ENCODE data around the gene ARID5B. TPM values are rescaled to one million over a fixed set of nuclear protein-coding genes. Genes with fewer than 3 reads are reported as not detected.

The ARID5B gene
- total and polyA plus RNA-seq, 2 experiments from 2014 or later = 1.3 to 1.6 TPM

DNA sequence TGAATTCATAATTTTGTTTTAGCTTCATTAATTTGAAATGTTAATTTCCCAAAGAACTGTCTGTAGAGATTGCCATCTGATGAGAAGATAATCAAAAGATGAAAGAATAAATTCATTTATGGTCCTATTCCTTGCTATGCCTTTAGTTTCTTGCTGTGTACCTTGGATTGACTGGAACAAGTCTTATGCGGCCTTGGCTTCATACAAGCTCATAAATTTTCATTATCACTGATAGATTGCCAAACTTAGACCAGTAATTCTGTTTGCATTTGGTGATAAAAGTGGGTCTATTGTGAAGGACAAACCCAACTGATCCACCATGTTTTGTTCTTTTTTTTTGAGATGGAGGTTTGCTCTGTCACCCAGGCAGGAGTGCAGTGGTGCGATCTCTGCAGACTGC lies 48.2 kb downstream of the ARID5B start:
- H3K36me3 Mint-ChIP-seq (ENCODE audit: low read depth) = no peaks in the 10 kb centered on the region
- no peaks in the 10 kb centered on the region for H3K4me1 ChIP-seq (ENCODE audit: insufficient read depth)
- no peaks in the 10 kb centered on the region for H3K4me1 Mint-ChIP-seq
- no peaks in the 10 kb centered on the region for H3K9me2 ChIP-seq (ENCODE audit: insufficient read depth)
- peaks cover 2% of the 10 kb centered on the region for H3K27me3 Mint-ChIP-seq (ENCODE audit: insufficient read depth, low read depth, poor library complexity)
- no peak overlapping the region for H3K27ac ChIP-seq (ENCODE audit: low read depth)
- no peaks in the 10 kb centered on the region for H4K20me1 ChIP-seq (replicated peaks; ENCODE audit: insufficient read depth)
- no peaks in the 10 kb centered on the region for H3K27me3 ChIP-seq (ENCODE audit: insufficient read depth)
- no peak overlapping the region for H2AFZ ChIP-seq
- TF ChIP-seq, protein P1, sequence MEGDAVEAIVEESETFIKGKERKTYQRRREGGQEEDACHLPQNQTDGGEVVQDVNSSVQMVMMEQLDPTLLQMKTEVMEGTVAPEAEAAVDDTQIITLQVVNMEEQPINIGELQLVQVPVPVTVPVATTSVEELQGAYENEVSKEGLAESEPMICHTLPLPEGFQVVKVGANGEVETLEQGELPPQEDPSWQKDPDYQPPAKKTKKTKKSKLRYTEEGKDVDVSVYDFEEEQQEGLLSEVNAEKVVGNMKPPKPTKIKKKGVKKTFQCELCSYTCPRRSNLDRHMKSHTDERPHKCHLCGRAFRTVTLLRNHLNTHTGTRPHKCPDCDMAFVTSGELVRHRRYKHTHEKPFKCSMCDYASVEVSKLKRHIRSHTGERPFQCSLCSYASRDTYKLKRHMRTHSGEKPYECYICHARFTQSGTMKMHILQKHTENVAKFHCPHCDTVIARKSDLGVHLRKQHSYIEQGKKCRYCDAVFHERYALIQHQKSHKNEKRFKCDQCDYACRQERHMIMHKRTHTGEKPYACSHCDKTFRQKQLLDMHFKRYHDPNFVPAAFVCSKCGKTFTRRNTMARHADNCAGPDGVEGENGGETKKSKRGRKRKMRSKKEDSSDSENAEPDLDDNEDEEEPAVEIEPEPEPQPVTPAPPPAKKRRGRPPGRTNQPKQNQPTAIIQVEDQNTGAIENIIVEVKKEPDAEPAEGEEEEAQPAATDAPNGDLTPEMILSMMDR (conservative IDR thresholded peaks at IDR 0.05; ENCODE audit: low read depth in 2 of 2) = no peak
- TF ChIP-seq, protein P2, sequence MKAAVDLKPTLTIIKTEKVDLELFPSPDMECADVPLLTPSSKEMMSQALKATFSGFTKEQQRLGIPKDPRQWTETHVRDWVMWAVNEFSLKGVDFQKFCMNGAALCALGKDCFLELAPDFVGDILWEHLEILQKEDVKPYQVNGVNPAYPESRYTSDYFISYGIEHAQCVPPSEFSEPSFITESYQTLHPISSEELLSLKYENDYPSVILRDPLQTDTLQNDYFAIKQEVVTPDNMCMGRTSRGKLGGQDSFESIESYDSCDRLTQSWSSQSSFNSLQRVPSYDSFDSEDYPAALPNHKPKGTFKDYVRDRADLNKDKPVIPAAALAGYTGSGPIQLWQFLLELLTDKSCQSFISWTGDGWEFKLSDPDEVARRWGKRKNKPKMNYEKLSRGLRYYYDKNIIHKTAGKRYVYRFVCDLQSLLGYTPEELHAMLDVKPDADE (IDR thresholded peaks at IDR 0.05) = no peak
- TF ChIP-seq, protein P3, sequence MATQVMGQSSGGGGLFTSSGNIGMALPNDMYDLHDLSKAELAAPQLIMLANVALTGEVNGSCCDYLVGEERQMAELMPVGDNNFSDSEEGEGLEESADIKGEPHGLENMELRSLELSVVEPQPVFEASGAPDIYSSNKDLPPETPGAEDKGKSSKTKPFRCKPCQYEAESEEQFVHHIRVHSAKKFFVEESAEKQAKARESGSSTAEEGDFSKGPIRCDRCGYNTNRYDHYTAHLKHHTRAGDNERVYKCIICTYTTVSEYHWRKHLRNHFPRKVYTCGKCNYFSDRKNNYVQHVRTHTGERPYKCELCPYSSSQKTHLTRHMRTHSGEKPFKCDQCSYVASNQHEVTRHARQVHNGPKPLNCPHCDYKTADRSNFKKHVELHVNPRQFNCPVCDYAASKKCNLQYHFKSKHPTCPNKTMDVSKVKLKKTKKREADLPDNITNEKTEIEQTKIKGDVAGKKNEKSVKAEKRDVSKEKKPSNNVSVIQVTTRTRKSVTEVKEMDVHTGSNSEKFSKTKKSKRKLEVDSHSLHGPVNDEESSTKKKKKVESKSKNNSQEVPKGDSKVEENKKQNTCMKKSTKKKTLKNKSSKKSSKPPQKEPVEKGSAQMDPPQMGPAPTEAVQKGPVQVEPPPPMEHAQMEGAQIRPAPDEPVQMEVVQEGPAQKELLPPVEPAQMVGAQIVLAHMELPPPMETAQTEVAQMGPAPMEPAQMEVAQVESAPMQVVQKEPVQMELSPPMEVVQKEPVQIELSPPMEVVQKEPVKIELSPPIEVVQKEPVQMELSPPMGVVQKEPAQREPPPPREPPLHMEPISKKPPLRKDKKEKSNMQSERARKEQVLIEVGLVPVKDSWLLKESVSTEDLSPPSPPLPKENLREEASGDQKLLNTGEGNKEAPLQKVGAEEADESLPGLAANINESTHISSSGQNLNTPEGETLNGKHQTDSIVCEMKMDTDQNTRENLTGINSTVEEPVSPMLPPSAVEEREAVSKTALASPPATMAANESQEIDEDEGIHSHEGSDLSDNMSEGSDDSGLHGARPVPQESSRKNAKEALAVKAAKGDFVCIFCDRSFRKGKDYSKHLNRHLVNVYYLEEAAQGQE (IDR thresholded peaks at IDR 0.05; ENCODE audit: unreplicated experiment) = no peak
- TF ChIP-seq POLR2AphosphoS5 (IDR thresholded peaks at IDR 0.05; ENCODE audit: low read depth) = no peak
- no peak for TF ChIP-seq STAT1 (IDR thresholded peaks at IDR 0.05; ENCODE audit: unreplicated experiment)
- TF ChIP-seq ZNF114 (CRISPR knock-in tag; IDR thresholded peaks at IDR 0.05) = no peak
- H3K4me3 ChIP-seq = no peak overlapping the region
- no peak overlapping the region for H3K27ac Mint-ChIP-seq
- H3K79me2 ChIP-seq (replicated peaks; ENCODE audit: insufficient read depth) = no peaks in the 10 kb centered on the region
- no peaks in the 10 kb centered on the region for H3F3A ChIP-seq (replicated peaks; ENCODE audit: low read depth)
- no peak overlapping the region for H3K4me3 Mint-ChIP-seq
- DNase-seq (ENCODE audit: low spot score) = no peak
- no peaks in the 10 kb centered on the region for H3K36me3 ChIP-seq (ENCODE audit: insufficient read depth)
- H3K4me2 ChIP-seq = no peak overlapping the region
- no peaks in the 10 kb centered on the region for H3K9me3 Mint-ChIP-seq
- no peak for ATAC-seq

DNA sequence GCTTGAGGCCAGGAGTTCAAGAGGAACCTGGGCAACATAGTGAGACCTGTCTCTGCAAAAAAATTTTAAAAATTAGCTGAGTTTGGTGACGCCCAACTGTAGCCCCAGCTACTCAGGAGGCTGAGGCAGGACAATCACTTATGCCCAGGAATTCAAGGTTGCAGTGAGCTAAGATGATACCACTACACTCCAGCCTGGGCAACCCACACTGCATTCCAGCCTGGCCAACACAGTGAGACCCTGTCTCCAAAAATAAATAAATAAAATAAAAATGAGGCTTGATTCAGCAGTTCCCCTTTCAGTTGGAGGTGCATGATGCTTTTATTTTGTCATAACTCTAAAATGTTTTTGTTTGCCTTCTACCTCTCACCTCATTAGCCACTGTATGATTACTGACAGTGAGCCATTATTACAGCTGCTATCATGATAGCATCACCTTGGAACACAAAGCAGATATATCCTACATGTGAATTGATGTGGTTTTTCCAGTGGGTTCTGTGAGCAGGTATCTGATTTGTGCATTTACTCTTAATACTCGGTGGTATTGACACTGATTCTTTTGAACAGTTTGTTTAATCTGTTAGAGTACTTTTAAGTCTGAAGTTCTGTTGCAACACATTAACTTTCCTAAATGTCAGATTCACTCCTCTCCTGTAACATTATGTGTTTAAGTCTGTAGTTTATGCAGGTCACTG lies 49.1 kb downstream of the ARID5B start:
- Histone ChIP-seq H3K4me1 (ENCODE audit: insufficient read depth) (no peaks in the 10 kb centered on the region), H3F3A (replicated peaks; ENCODE audit: low read depth) (no peaks in the 10 kb centered on the region), H3K9me2 (ENCODE audit: insufficient read depth) (no peaks in the 10 kb centered on the region), H2AFZ (no peak overlapping the region), H3K4me3 (no peak overlapping the region), H3K4me2 (no peak overlapping the region), H4K20me1 (replicated peaks; ENCODE audit: insufficient read depth) (no peaks in the 10 kb centered on the region), H3K27me3 (ENCODE audit: insufficient read depth) (no peaks in the 10 kb centered on the region), H3K27ac (ENCODE audit: low read depth) (no peak overlapping the region), H3K79me2 (replicated peaks; ENCODE audit: insufficient read depth) (no peaks in the 10 kb centered on the region), H3K36me3 (ENCODE audit: insufficient read depth) (no peaks in the 10 kb centered on the region)
- ATAC-seq (no peak), DNase-seq (ENCODE audit: low spot score) (no peak)
- Mint-ChIP-seq H3K4me3 (no peak overlapping the region), H3K9me3 (no peaks in the 10 kb centered on the region), H3K27ac (no peak overlapping the region), H3K27me3 (ENCODE audit: insufficient read depth, low read depth, poor library complexity) (peaks cover 2% of the 10 kb centered on the region), H3K36me3 (ENCODE audit: low read depth) (no peaks in the 10 kb centered on the region), H3K4me1 (no peaks in the 10 kb centered on the region)
- TF ChIP-seq, protein P1 (conservative IDR thresholded peaks at IDR 0.05; ENCODE audit: low read depth in 2 of 2) = no peak
- no peak for TF ChIP-seq EZH2 (IDR thresholded peaks at IDR 0.05; ENCODE audit: low read depth, unreplicated experiment)

Data from GM23338 (cell line).